ENCODE results near the gene P2RX7.

- no peak for TF ChIP-seq CTCF (IDR thresholded peaks at IDR 0.05; ENCODE audit: poor library complexity)
- TF ChIP-seq EZH2 (IDR thresholded peaks at IDR 0.05; ENCODE audit: borderline replicate concordance): no peak
- no peak for TF ChIP-seq EZH2phosphoT487 (IDR thresholded peaks at IDR 0.05; ENCODE audit: low read depth, severe bottlenecking, unreplicated experiment)
These were observed 55.6 kb downstream of the P2RX7 start for GRCh38 chr12:121188227-121188626.
